Neuronal stem cell (in vitro differentiated cells): ENCODE data around the gene PCDHGA11.
"Not testable (repeated sequence)": the region's sequence is repeated elsewhere in the genome, so short reads cannot be mapped to it uniquely, and the experiment has no call there.

ENCODE experiments used
- DNase-seq: peaks from one replicate; pipeline ENCODE4 v3.0.0-alpha.2; 2013; ENCODE audit warnings: low spot score
- H2AFZ ChIP-seq: one replicate; pipeline ENCODE4 v1.6.1; 2013; ENCODE audit warnings: mild to moderate bottlenecking, low read length, inconsistent platforms
- H2AK5ac ChIP-seq: 2 replicates; pipeline ENCODE4 v1.6.1; 2013; ENCODE audit warnings: low read depth, mild to moderate bottlenecking, inconsistent platforms, low read length, moderate library complexity, mixed read lengths
- H2BK120ac ChIP-seq: 2 replicates; pipeline ENCODE4 v1.6.1; 2013; ENCODE audit warnings: low read depth, mild to moderate bottlenecking, inconsistent platforms, low read length, moderate library complexity, mixed read lengths
- H2BK12ac ChIP-seq: one replicate; pipeline ENCODE4 v1.6.1; 2013; ENCODE audit warnings: low read length, inconsistent platforms
- H2BK15ac ChIP-seq: 2 replicates; pipeline ENCODE4 v1.6.1; 2013; ENCODE audit warnings: mild to moderate bottlenecking, low read length, inconsistent platforms, mixed read lengths
- H2BK5ac ChIP-seq: one replicate; pipeline ENCODE4 v1.6.1; 2013; ENCODE audit warnings: inconsistent platforms, mild to moderate bottlenecking, low read length, moderate library complexity
- H3K14ac ChIP-seq: one replicate; pipeline ENCODE4 v1.6.1; 2013; ENCODE audit warnings: low read length, inconsistent platforms
- H3K18ac ChIP-seq: 2 replicates; pipeline ENCODE4 v1.6.1; 2013; ENCODE audit warnings: low read length, inconsistent platforms
- H3K23ac ChIP-seq: 2 replicates; pipeline ENCODE4 v1.6.1; 2013; ENCODE audit warnings: low read depth, mild to moderate bottlenecking, mixed read lengths, low read length, inconsistent platforms; ENCODE audit not compliant: poor library complexity
- H3K27ac ChIP-seq: replicated peaks from 3 replicates; pipeline ENCODE4 v1.5.1; 2013; ENCODE audit warnings: low read length, inconsistent platforms
- H3K27me3 ChIP-seq, 3 experiments: 2 replicates each; pipeline ENCODE4 v1.6.1; 2013; ENCODE audit warnings: low read length in 3 of 3, mild to moderate bottlenecking in 2 of 3, inconsistent platforms in 1 of 3, low read depth in 1 of 3, mixed read lengths in 1 of 3, moderate library complexity in 1 of 3; ENCODE audit not compliant: control insufficient read depth in 3 of 3, insufficient read depth in 3 of 3
- H3K36me3 ChIP-seq, 2 donors: replicated peaks in 1 of 2; 2 replicates each; pipeline ENCODE4 v1.6.1; 2013; ENCODE audit warnings: low read length in 2 of 2; ENCODE audit not compliant: control insufficient read depth in 2 of 2, insufficient read depth in 2 of 2
- H3K4ac ChIP-seq: 2 replicates; pipeline ENCODE4 v1.6.1; 2013; ENCODE audit warnings: inconsistent platforms, mild to moderate bottlenecking, low read length, moderate library complexity
- H3K4me1 ChIP-seq, 2 donors: 1 replicate in 1 of 2; 2 replicates in 1 of 2; pipeline ENCODE4 v1.6.1; 2013; ENCODE audit warnings: low read length in 2 of 2, low read depth in 1 of 2; ENCODE audit not compliant: control insufficient read depth in 2 of 2, insufficient read depth in 1 of 2
- H3K4me2 ChIP-seq: one replicate; pipeline ENCODE4 v1.6.1; 2013; ENCODE audit warnings: mild to moderate bottlenecking, low read length, inconsistent platforms; ENCODE audit not compliant: insufficient read depth, poor library complexity, severe bottlenecking
- H3K4me3 ChIP-seq, 2 donors: 2 replicates each; pipeline ENCODE4 v1.5.1; 2013; ENCODE audit warnings: low read length in 2 of 2, mild to moderate bottlenecking in 2 of 2, inconsistent platforms in 1 of 2, moderate library complexity in 1 of 2
- H3K79me1 ChIP-seq: one replicate; pipeline ENCODE4 v1.6.1; 2013; ENCODE audit warnings: low read depth, mild to moderate bottlenecking, inconsistent platforms, low read length, moderate library complexity
- H3K9ac ChIP-seq: one replicate; pipeline ENCODE4 v1.6.1; 2013; ENCODE audit warnings: mild to moderate bottlenecking, low read depth, low read length, inconsistent platforms; ENCODE audit not compliant: poor library complexity
- H3K9me3 ChIP-seq, 2 donors: replicated peaks in 1 of 2; 2 replicates each; pipeline versions ENCODE3 to v1.6.1; 2013; ENCODE audit warnings: low read length in 2 of 2, mild to moderate bottlenecking in 2 of 2, inconsistent platforms in 1 of 2, low read depth in 1 of 2, mixed read lengths in 1 of 2, moderate library complexity in 1 of 2; ENCODE audit not compliant: control insufficient read depth in 2 of 2, insufficient read depth in 1 of 2
- H4K8ac ChIP-seq: one replicate; pipeline ENCODE4 v1.6.1; 2013; ENCODE audit warnings: low read depth, mild to moderate bottlenecking, inconsistent platforms, low read length, moderate library complexity
- H4K91ac ChIP-seq: one replicate; pipeline ENCODE4 v1.6.1; 2013; ENCODE audit warnings: low read length, low read depth, mild to moderate bottlenecking, inconsistent platforms; ENCODE audit not compliant: poor library complexity
- WGBS, 2 donors: extraction: QIAGEN DNeasy Blood & Tissue Kit; methylation state at CpG; one replicate each; pipeline ENCODE4 v1.1.7; 2013; ENCODE audit warnings: missing lambda C conversion rate in 2 of 2, mixed read lengths in 1 of 2; ENCODE audit not compliant: insufficient read length in 2 of 2, insufficient replicate concordance in 1 of 2; ENCODE audit errors: extremely low coverage in 2 of 2; 5-methylcytosine and 5-hydroxymethylcytosine counted together

Gene PCDHGA11

GRCh38 chr5:141414548-141415274 lies 6.1 kb upstream of the PCDHGA11 start:
- not testable (repeated sequence) for H3K4me3 ChIP-seq
- peaks cover 32 to 64% of the 10 kb centered on the region in 2 donors for H3K36me3 ChIP-seq
- H3K9me3 ChIP-seq = peaks cover 54 to 96% of the 10 kb centered on the region in 2 donors

GRCh38 chr5:141415275-141415618 lies 5.6 kb upstream of the PCDHGA11 start:
- H3K4me1 ChIP-seq, DNase-seq, H4K91ac ChIP-seq, H2BK120ac ChIP-seq, H3K27ac ChIP-seq, H3K9ac ChIP-seq, H2AFZ ChIP-seq, H3K14ac ChIP-seq, H3K4me3 ChIP-seq, H3K27me3 ChIP-seq, H3K4me2 ChIP-seq, H3K23ac ChIP-seq, H2AK5ac ChIP-seq, H3K18ac ChIP-seq, H3K4ac ChIP-seq, H2BK12ac ChIP-seq, H2BK5ac ChIP-seq, H2BK15ac ChIP-seq, H4K8ac ChIP-seq, H3K79me1 ChIP-seq: not testable (repeated sequence)
- H3K9me3 ChIP-seq = peaks cover 53 to 96% of the 10 kb centered on the region in 2 donors
- no CpG with 5 or more reads among the region's 24 CpGs for WGBS, 2 donors
- H3K36me3 ChIP-seq = peaks cover 32 to 66% of the 10 kb centered on the region in 2 donors

More at GRCh38 chr5:141414548-141415274, 6.1 kb upstream of the PCDHGA11 start:
- not testable (repeated sequence) for H3K27ac ChIP-seq, H2BK15ac ChIP-seq, H4K8ac ChIP-seq, H3K79me1 ChIP-seq, H2BK12ac ChIP-seq, H4K91ac ChIP-seq, H2AFZ ChIP-seq, H3K4me2 ChIP-seq, H3K4ac ChIP-seq, H2AK5ac ChIP-seq, H3K18ac ChIP-seq, H3K27me3 ChIP-seq, H3K9ac ChIP-seq, H2BK120ac ChIP-seq, H3K23ac ChIP-seq, H3K4me1 ChIP-seq, H3K14ac ChIP-seq, DNase-seq, H2BK5ac ChIP-seq
- WGBS, 2 donors = no CpG with 5 or more reads among the region's 46 CpGs

GRCh38 chr5:141417494-141418172 lies 3.2 kb upstream of the PCDHGA11 start, which contains the start of gene PCDHGB7:
TSS of gene PCDHGB7 (plus strand) at chr5:141417677. CDS start at chr5:141417860, 183 bp downstream.
- not testable (repeated sequence) for H3K23ac ChIP-seq, H3K27ac ChIP-seq, H3K14ac ChIP-seq, H3K4me2 ChIP-seq, H2BK15ac ChIP-seq, H2BK120ac ChIP-seq, H3K79me1 ChIP-seq, H2AK5ac ChIP-seq, H3K9ac ChIP-seq, H3K27me3 ChIP-seq, H4K8ac ChIP-seq, H2BK12ac ChIP-seq, H3K4me1 ChIP-seq, H2BK5ac ChIP-seq, H4K91ac ChIP-seq, H3K4ac ChIP-seq
- H3K18ac ChIP-seq = peak within 1 kb of the TSS; percentile 54
- H2AFZ ChIP-seq = peak within 1 kb of the TSS; percentile 55
- H3K36me3 ChIP-seq = peaks cover 47 to 71% of the 10 kb centered on the region in 2 donors
- H3K9me3 ChIP-seq = peaks cover 62 to 97% of the 10 kb centered on the region in 2 donors
- WGBS, 2 donors = no CpG with 5 or more reads among the region's 47 CpGs
- peak; percentile 38 for DNase-seq
- peak within 1 kb of the TSS; percentile 45 to 71 for H3K4me3 ChIP-seq
